ENCODE results near the gene BTNL3.
"Not testable (repeated sequence)": the region's sequence is repeated elsewhere in the genome, so short reads cannot be mapped to it uniquely, and the experiment has no call there.

Gene BTNL3, protein sequence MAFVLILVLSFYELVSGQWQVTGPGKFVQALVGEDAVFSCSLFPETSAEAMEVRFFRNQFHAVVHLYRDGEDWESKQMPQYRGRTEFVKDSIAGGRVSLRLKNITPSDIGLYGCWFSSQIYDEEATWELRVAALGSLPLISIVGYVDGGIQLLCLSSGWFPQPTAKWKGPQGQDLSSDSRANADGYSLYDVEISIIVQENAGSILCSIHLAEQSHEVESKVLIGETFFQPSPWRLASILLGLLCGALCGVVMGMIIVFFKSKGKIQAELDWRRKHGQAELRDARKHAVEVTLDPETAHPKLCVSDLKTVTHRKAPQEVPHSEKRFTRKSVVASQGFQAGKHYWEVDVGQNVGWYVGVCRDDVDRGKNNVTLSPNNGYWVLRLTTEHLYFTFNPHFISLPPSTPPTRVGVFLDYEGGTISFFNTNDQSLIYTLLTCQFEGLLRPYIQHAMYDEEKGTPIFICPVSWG

DNA sequence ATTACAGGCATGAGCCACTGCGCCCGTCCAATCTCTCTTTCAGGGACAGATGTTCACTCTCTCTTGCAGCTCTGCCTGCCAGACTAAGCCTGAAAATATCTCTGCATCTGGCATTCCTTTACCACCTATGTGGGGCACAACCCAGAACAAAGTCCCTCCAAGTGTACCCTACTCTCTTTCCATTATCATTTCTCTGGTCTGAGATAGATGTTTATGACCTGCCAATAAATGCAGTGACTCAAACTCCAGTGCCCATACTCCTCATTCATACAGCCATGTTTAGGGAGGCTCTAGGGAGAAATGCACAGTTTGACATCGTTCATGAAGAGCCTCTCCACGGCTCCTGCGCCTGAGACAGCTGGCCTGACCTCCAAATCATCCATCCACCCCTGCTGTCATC, at the start of gene BTNL3:
Gene BTNL3, plus strand, starts transcription at position 255 of the 400 bp plus-strand sequence. CDS start 183 bp downstream, outside the sequence.
- no peak for DNase-seq (ENCODE audit: low spot score)

- DNase-seq (ENCODE audit: low spot score), result no peak
Measured at GRCh38 chr5:180950291-180950949, 38.2 kb upstream of the BTNL3 start.

GRCh38 chr5:180959661-180960060, 29.0 kb upstream of the BTNL3 start:
- no peak for DNase-seq (ENCODE audit: low spot score)

GRCh38 chr5:180960209-180960608, 28.4 kb upstream of the BTNL3 start:
- no peak for DNase-seq (ENCODE audit: low spot score)

DNA sequence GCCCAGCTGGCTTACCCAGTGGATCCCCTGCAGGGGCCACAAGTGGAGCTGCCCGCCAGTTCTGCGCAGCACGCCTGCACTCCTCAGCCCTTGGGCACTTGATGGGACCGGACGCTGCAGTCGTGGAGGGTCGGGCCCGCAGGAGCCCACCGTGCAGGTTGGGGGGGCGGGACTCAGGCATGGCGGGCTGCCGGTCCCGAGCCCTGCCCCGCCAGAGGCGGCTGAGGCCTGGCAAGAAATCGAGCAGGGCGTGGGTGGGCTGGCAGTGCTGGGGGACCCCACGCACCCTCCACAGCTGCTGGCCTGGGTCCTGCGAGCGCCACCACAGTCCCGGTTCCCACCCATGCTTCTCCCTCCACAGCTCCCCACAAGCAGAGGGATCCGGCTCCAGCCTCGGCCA, 19.2 kb upstream of the BTNL3 start:
- no peak for DNase-seq (ENCODE audit: low spot score)

GRCh38 chr5:180970336-180970735, 18.3 kb upstream of the BTNL3 start:
- DNase-seq (ENCODE audit: low spot score), result no peak

- DNase-seq (ENCODE audit: low spot score), result no peak
Measured at GRCh38 chr5:180970875-180971274, 17.8 kb upstream of the BTNL3 start.

- no peak for DNase-seq (ENCODE audit: low spot score)
Measured at GRCh38 chr5:180974612-180975315, 13.9 kb upstream of the BTNL3 start.

GRCh38 chr5:180975338-180975737, 13.3 kb upstream of the BTNL3 start:
- no peak for DNase-seq (ENCODE audit: low spot score)

DNA sequence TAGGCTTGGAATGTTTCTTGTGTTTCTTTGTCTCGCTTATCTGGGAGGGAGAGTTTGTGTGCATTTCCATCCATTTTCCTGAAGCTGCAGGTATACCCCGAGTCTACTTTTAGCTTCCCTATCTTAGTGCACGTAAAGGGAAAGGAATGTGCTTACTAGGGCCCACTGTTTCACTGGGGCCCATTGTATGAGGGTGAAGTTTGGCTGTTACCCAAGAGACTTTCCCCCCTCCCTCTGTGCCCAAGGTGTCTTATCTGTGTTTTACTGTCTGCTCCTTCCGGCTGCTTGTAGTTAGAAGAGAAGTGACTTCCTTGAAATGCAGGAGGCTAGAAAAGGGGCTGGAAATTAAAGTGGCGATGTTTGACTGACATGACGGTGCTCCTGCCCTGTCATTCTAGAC, 12.1 kb upstream of the BTNL3 start:
- DNase-seq (ENCODE audit: low spot score), result no peak

- no peak for DNase-seq (ENCODE audit: low spot score)
Measured at GRCh38 chr5:180977852-180978251, 10.8 kb upstream of the BTNL3 start.

GRCh38 chr5:180982008-180982741, 6.5 kb upstream of the BTNL3 start:
- no peak for DNase-seq (ENCODE audit: low spot score)

DNA sequence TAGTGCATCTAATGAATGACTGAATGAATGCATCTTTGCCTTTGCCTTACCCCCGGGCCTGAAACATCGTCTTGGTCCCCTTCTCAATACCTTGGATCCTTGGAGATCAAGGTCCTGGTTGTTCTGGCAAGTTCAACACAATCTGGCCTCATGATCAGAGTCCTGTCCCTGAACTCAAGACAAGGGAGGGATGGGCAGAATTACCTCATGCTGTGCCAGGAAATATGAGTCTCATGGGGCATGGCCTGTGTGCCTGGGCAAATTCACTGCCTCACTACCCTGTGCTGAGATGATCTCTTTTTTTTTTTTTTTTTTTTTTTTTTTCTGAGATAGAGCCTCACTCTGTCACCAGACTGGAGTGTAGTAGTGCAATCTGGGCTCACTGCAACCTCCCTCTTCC, 630 bp upstream of the BTNL3 start:
- DNase-seq (ENCODE audit: low spot score), result no peak

- no peak for DNase-seq (ENCODE audit: low spot score)
Measured at GRCh38 chr5:180990086-180990881, 1.6 kb downstream of the BTNL3 start.

- DNase-seq (ENCODE audit: low spot score), result no peak
Measured at GRCh38 chr5:180990882-180991242, 2.2 kb downstream of the BTNL3 start.

- no peak for DNase-seq (ENCODE audit: low spot score)
Measured at GRCh38 chr5:181001947-181002346, 13.3 kb downstream of the BTNL3 start.

DNA sequence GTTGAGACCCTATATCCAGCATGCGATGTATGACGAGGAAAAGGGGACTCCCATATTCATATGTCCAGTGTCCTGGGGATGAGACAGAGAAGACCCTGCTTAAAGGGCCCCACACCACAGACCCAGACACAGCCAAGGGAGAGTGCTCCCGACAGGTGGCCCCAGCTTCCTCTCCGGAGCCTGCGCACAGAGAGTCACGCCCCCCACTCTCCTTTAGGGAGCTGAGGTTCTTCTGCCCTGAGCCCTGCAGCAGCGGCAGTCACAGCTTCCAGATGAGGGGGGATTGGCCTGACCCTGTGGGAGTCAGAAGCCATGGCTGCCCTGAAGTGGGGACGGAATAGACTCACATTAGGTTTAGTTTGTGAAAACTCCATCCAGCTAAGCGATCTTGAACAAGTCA, 17.1 kb downstream of the BTNL3 start:
- no peak for DNase-seq (ENCODE audit: low spot score)

GRCh38 chr5:181008136-181008535, 19.5 kb downstream of the BTNL3 start:
- DNase-seq (ENCODE audit: low spot score), result no peak

- not testable (repeated sequence) for DNase-seq (ENCODE audit: low spot score)
Measured at GRCh38 chr5:181010018-181010417, 21.4 kb downstream of the BTNL3 start.

- DNase-seq (ENCODE audit: low spot score), result not testable (repeated sequence)
Measured at GRCh38 chr5:181014654-181015053, 26.0 kb downstream of the BTNL3 start.

DNA sequence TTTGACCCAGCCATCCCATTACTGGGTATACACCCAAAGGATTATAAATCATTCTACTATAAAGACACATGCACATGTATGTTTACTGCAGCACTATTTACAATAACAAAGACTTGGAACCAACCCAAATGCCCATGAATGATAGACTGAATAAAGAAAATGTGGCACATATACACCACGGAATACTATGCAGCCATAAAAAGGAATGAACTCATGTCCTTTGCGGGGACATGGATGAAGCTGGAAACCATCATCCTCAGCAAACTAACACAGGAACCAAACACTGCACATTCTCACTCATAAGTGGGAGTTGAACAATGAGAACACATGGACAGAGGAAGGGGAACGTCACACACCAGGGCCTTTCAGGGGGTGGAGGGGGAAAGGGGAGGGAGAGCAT, 28.8 kb downstream of the BTNL3 start:
- DNase-seq (ENCODE audit: low spot score), result not testable (repeated sequence)

All from cerebellar cortex (tissue), 1 donor.